Cardiac fibroblast (primary cell): ENCODE results near the gene EREG.
"Not testable (repeated sequence)": the region's sequence is repeated elsewhere in the genome, so short reads cannot be mapped to it uniquely, and the experiment has no call there.

Source experiments
- DNase-seq, 2 donors: peaks; one replicate each; pipeline versions ENCODE4 v3.0.0 to v3.0.0-alpha.2; 2010; ENCODE audit warnings: low read depth in 2 of 2
- H3K4me3 ChIP-seq, 2 donors: replicated peaks in 1 of 2; 1 replicate in 1 of 2; 2 replicates in 1 of 2; pipeline ENCODE4 v1.5.1; 2011; ENCODE audit warnings: low read depth in 2 of 2, low read length in 2 of 2, mild to moderate bottlenecking in 2 of 2, moderate library complexity in 1 of 2
- CTCF ChIP-seq: IDR thresholded peaks from one replicate; pipeline ENCODE4 v1.5.1; 2011; ENCODE audit warnings: low read depth, mild to moderate bottlenecking, low read length, inconsistent platforms

The EREG gene

GRCh38 chr4:74390677-74391076, 25.7 kb downstream of the EREG start:
- no peak overlapping the region for H3K4me3 ChIP-seq
- DNase-seq, result no peak
- no peak for TF ChIP-seq CTCF

- DNase-seq, result no peak
- TF ChIP-seq CTCF, result no peak
- no peak overlapping the region for H3K4me3 ChIP-seq
Measured at GRCh38 chr4:74391346-74391745, 26.4 kb downstream of the EREG start.

- no peak for TF ChIP-seq CTCF
- peak in 1 of 2 donors; percentile 65 for DNase-seq
- H3K4me3 ChIP-seq, result no peak overlapping the region
Measured at GRCh38 chr4:74391890-74392475, 27.0 kb downstream of the EREG start.

- peak; percentile 55 to 67 for DNase-seq
- TF ChIP-seq CTCF, result no peak
- no peak overlapping the region for H3K4me3 ChIP-seq
Measured at GRCh38 chr4:74394476-74395136, 29.7 kb downstream of the EREG start.

- no peak for TF ChIP-seq CTCF
- peak in 1 of 2 donors; percentile 45 for DNase-seq
- H3K4me3 ChIP-seq, result no peak overlapping the region
Measured at GRCh38 chr4:74395633-74396032, 30.7 kb downstream of the EREG start.

GRCh38 chr4:74397748-74398426, 32.9 kb downstream of the EREG start:
- no peak for TF ChIP-seq CTCF
- H3K4me3 ChIP-seq, result no peak overlapping the region

GRCh38 chr4:74398894-74399589, 34.1 kb downstream of the EREG start:
- DNase-seq, H3K4me3 ChIP-seq: not testable (repeated sequence)

More at GRCh38 chr4:74397748-74398426, 32.9 kb downstream of the EREG start:
- DNase-seq, result no peak
